ENCODE measurements around the gene MOB3A.

The MOB3A gene

DNA sequence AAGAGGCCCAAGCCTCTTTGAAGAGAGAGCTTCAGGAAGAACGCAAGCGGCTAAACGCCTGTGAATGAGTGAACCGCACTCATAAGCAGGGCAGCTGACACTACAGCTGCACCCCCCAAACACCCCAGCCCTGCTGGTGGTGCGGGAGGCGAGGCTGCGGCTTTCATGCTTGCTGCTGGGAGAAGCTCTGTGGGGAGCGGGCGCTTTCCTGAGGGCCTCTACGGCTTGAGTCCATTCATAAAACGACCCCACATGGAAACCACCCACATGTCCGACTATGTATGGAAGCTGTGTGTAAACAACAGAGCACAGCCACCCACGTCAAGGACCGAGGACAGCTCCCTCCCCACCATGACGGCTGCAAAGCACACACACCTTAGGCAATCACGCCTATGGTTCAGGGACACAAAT is 49.7 kb upstream of the MOB3A start:
- no peaks in the 10 kb centered on the region for H3K9me3 ChIP-seq (ENCODE audit: control insufficient read depth, insufficient read depth, low read depth, low read length)
- peaks cover 7 to 46% of the 10 kb centered on the region in 2 experiments; a peak in 2 of 3 replicates for H3K36me3 ChIP-seq (ENCODE audit: control insufficient read depth in 2 of 2, insufficient read depth in 1 of 2, low read length in 2 of 2)
- H3K4me3 ChIP-seq (ENCODE audit: low read depth, low read length): no peak overlapping the region
- POLR2A ChIA-PET: interaction anchor here (0.6 to 1.3 kb wide), 3 partner anchors 14 to 169 kb away, joined by 3 to 4 read pairs (median 4); no protein-coding TSS in a partner anchor
- peaks cover 6% of the 10 kb centered on the region for H3K4me1 ChIP-seq (ENCODE audit: control insufficient read depth, insufficient read depth, low read length)
- no peak overlapping the region; the same call in 1 of the 2 replicates for H3K27ac ChIP-seq (ENCODE audit: extremely low read depth, low read depth, low read length)
- CTCF ChIA-PET: interaction anchor here (1.0 to 1.4 kb wide), 2 partner anchors 77 to 129 kb away, joined by 3 read pairs; no protein-coding TSS in a partner anchor
- TF ChIP-seq GLIS1 (tag by site-specific recombination; IDR thresholded peaks at IDR 0.05): peak; percentile 20; the same call in 1 of the 2 replicates
- peak; percentile 77 for TF ChIP-seq ZIC2 (tag by site-specific recombination; IDR thresholded peaks at IDR 0.05)
- peak; percentile 90 for TF ChIP-seq EGR2 (tag by site-specific recombination; IDR thresholded peaks at IDR 0.05; ENCODE audit: low read depth)
- TF ChIP-seq, protein P1, sequence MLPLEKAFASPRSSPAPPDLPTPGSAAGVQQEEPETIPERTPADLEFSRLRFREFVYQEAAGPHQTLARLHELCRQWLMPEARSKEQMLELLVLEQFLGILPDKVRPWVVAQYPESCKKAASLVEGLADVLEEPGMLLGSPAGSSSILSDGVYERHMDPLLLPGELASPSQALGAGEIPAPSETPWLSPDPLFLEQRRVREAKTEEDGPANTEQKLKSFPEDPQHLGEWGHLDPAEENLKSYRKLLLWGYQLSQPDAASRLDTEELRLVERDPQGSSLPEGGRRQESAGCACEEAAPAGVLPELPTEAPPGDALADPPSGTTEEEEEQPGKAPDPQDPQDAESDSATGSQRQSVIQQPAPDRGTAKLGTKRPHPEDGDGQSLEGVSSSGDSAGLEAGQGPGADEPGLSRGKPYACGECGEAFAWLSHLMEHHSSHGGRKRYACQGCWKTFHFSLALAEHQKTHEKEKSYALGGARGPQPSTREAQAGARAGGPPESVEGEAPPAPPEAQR (tag by site-specific recombination; IDR thresholded peaks at IDR 0.05): no peak
- peak; percentile 92 for TF ChIP-seq ZFHX2 (tag by site-specific recombination; conservative IDR thresholded peaks at IDR 0.05)
- TF ChIP-seq, protein P2, sequence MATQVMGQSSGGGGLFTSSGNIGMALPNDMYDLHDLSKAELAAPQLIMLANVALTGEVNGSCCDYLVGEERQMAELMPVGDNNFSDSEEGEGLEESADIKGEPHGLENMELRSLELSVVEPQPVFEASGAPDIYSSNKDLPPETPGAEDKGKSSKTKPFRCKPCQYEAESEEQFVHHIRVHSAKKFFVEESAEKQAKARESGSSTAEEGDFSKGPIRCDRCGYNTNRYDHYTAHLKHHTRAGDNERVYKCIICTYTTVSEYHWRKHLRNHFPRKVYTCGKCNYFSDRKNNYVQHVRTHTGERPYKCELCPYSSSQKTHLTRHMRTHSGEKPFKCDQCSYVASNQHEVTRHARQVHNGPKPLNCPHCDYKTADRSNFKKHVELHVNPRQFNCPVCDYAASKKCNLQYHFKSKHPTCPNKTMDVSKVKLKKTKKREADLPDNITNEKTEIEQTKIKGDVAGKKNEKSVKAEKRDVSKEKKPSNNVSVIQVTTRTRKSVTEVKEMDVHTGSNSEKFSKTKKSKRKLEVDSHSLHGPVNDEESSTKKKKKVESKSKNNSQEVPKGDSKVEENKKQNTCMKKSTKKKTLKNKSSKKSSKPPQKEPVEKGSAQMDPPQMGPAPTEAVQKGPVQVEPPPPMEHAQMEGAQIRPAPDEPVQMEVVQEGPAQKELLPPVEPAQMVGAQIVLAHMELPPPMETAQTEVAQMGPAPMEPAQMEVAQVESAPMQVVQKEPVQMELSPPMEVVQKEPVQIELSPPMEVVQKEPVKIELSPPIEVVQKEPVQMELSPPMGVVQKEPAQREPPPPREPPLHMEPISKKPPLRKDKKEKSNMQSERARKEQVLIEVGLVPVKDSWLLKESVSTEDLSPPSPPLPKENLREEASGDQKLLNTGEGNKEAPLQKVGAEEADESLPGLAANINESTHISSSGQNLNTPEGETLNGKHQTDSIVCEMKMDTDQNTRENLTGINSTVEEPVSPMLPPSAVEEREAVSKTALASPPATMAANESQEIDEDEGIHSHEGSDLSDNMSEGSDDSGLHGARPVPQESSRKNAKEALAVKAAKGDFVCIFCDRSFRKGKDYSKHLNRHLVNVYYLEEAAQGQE (tag by site-specific recombination; IDR thresholded peaks at IDR 0.05): peak; percentile 93
- TF ChIP-seq IKZF3 (tag by site-specific recombination; IDR thresholded peaks at IDR 0.05): no peak
- no peak for TF ChIP-seq BCL11A (tag by site-specific recombination; IDR thresholded peaks at IDR 0.05; ENCODE audit: low read depth)
- TF ChIP-seq ZNF350 (tag by site-specific recombination; IDR thresholded peaks at IDR 0.05): no peak

DNA sequence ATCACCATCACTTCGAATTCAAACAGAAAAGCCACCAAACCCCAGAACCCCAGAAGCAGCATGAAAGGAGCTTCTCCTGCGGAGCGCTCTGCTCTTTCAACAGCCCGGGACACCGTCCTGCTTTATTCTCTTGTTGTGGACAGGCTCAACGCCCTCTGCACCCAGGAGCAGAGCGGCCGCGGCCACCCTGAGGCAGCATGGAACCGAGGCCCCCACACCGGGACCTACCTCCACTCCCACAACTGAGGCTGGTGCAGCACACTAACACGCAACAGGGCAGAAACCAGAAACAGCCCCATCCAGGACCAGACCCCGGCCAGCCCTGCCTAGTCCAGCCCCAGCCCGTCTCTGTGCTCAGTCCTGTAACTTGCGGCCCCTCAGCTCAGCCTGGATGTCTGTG is 48.1 kb upstream of the MOB3A start:
- Histone ChIP-seq H3K9me3 (ENCODE audit: control insufficient read depth, insufficient read depth, low read depth, low read length) (no peaks in the 10 kb centered on the region), H3K4me1 (ENCODE audit: control insufficient read depth, insufficient read depth, low read length) (peaks cover 6% of the 10 kb centered on the region), H3K27ac (ENCODE audit: extremely low read depth, low read depth, low read length) (no peak overlapping the region), H3K36me3 (ENCODE audit: control insufficient read depth in 2 of 2, insufficient read depth in 1 of 2, low read length in 2 of 2) (peaks cover 12 to 54% of the 10 kb centered on the region in 2 experiments; a peak in 2 of 3 replicates), H3K4me3 (ENCODE audit: low read depth, low read length) (no peak overlapping the region)
- CTCF ChIA-PET: interaction anchor here (0.5 kb wide), 1 partner anchor 124 kb away, joined by 3 read pairs; no protein-coding TSS in a partner anchor
- TF ChIP-seq ZNF660 (tag by site-specific recombination; IDR thresholded peaks at IDR 0.05): no peak
- no peak for TF ChIP-seq ZBTB1 (tag by site-specific recombination; IDR thresholded peaks at IDR 0.05)
- TF ChIP-seq ZSCAN23 (tag by site-specific recombination; IDR thresholded peaks at IDR 0.05): no peak
- TF ChIP-seq ZBTB20 (tag by site-specific recombination; IDR thresholded peaks at IDR 0.05): no peak
- TF ChIP-seq YY2 (tag by site-specific recombination; IDR thresholded peaks at IDR 0.05): no peak
- no peak for TF ChIP-seq SP2 (tag by site-specific recombination; IDR thresholded peaks at IDR 0.05)
- TF ChIP-seq ZNF664 (tag by site-specific recombination; IDR thresholded peaks at IDR 0.05): no peak
- no peak for TF ChIP-seq MEIS1 (CRISPR knock-in tag; IDR thresholded peaks at IDR 0.05; ENCODE audit: borderline replicate concordance)
- no peak for TF ChIP-seq ZNF24 (tag by site-specific recombination; IDR thresholded peaks at IDR 0.05)
- TF ChIP-seq ZNF514 (tag by site-specific recombination; IDR thresholded peaks at IDR 0.05): no peak
- POLR2A ChIA-PET: interaction anchor here (0.8 to 1.2 kb wide), 3 partner anchors 15 to 110 kb away, joined by 3 read pairs; no protein-coding TSS in a partner anchor

Measured in HEK293 (cell line).